ES-I3 (cell line): ENCODE data around the gene ESRRG.

ENCODE experiments used
- H3K36me3 ChIP-seq: 2 replicates; pipeline ENCODE4 v1.6.1; 2013; ENCODE audit warnings: mild to moderate bottlenecking, low read length, control low read depth, moderate library complexity; ENCODE audit not compliant: insufficient read depth
- H3K4me1 ChIP-seq: 2 replicates; pipeline ENCODE4 v1.6.1; 2013; ENCODE audit warnings: mild to moderate bottlenecking, control low read depth, low read length; ENCODE audit not compliant: insufficient read depth
- H3K9ac ChIP-seq: 2 replicates; pipeline ENCODE4 v1.6.1; 2013; ENCODE audit warnings: low read depth, mild to moderate bottlenecking, low read length, moderate library complexity
- H3K9me3 ChIP-seq: 2 replicates; pipeline ENCODE4 v1.6.1; 2013; ENCODE audit warnings: mild to moderate bottlenecking, low read length, moderate library complexity; ENCODE audit not compliant: control insufficient read depth, insufficient read depth

Gene ESRRG

DNA sequence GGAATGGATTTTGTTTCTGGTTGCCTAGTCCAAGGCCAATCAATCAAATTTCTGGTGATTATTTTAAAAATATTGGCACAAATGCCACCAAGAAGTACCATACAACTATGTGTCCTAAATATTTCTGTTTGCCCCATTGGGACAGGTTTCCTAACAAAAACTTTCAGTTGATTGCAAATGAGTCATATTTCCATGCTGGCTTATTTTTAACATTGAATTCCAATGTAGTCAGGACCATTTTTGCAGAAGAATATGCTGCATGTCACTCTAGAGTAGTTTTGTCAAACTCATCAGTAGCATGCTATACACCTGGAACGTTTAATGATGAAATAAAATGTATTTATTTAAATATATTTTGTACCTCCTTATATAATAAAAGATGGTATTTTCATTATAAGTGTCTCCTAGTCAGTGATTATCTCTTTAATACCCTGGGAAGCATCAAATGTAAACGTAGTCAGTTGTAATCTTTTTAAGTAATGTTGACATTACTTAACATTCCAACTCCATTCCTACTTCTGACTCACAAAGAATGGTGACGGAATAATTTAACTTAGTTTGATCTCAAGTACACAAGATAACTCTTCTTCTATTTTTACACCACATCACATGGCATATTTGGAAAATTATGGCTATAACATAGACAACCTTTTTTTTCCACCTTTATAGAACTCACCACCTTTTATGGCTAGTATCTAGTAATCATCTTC lies 261.0 kb downstream of the ESRRG start:
- no peaks in the 10 kb centered on the region for H3K36me3 ChIP-seq
- no peaks in the 10 kb centered on the region for H3K4me1 ChIP-seq
- H3K9me3 ChIP-seq, result no peaks in the 10 kb centered on the region
- no peak overlapping the region for H3K9ac ChIP-seq

DNA sequence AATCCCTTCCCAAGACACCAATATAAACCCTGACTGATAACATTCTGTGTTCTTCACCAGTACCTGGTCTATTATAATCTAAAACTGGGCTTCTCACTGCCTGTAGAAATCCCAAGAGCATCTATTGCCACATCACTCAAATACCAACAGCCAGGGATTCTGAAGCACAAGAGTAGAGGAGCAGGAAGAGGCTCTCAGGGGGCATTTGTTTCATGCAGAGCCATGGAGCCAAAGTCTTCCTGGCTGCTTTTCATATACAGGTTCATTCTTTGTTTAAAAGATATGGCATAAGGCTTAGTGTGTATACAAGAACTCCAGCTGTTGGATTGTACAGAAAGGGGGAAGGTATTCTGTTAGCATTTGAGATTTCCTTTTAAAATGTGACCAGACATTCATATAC lies 261.8 kb downstream of the ESRRG start:
- Histone ChIP-seq H3K9ac (no peak overlapping the region), H3K9me3 (no peaks in the 10 kb centered on the region), H3K4me1 (no peaks in the 10 kb centered on the region), H3K36me3 (no peaks in the 10 kb centered on the region)

DNA sequence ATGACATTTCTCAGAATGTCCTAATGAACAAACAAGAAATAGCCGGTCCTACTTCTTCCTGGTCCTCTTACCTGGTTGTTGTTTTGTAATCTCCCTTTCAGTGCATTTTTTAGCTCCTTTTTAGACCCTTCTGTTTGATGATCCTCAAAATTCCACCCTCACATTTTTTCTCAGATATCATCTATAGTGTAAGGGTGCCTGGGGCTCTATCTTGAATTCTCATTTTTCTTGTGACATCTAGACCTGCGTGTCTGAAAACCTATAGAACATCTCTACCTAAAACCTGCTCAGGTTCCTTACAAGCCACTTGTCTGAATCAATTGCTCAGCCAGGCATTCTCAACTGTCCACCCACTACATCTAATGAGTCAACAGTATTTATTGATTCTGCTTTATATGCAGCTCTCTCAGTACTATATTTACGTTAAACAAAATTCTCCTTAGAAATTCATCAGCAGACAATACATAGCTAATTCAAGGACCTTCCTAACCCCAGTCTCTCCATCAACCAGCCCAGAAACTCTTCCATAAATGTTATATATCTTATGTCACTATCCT lies 263.5 kb downstream of the ESRRG start:
- H3K4me1 ChIP-seq, result no peaks in the 10 kb centered on the region
- no peak overlapping the region for H3K9ac ChIP-seq

DNA sequence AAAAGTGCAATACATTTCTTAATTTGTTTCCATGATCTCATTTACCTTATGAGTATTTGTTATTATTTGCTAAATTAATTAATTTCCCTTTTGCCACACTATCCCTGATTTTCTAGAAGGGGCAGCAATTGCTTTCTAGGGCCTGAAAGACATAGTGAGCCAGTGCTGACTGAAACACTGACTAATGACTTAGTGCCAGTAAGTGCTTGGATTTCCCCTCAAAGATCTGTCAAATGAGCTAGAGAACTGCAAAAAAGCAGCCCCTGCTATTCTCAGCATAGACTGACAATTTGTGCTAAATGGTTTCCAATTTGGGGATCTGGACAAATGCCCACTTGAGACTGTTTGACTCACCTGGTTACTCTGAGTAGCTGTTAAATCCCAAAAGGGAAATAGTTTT lies 264.4 kb downstream of the ESRRG start:
- Histone ChIP-seq H3K9me3 (no peaks in the 10 kb centered on the region), H3K9ac (no peak overlapping the region), H3K36me3 (no peaks in the 10 kb centered on the region), H3K4me1 (no peaks in the 10 kb centered on the region)

More for the DNA sequence above, 263.5 kb downstream of the ESRRG start:
- Histone ChIP-seq H3K36me3 (no peaks in the 10 kb centered on the region), H3K9me3 (no peaks in the 10 kb centered on the region)

DNA sequence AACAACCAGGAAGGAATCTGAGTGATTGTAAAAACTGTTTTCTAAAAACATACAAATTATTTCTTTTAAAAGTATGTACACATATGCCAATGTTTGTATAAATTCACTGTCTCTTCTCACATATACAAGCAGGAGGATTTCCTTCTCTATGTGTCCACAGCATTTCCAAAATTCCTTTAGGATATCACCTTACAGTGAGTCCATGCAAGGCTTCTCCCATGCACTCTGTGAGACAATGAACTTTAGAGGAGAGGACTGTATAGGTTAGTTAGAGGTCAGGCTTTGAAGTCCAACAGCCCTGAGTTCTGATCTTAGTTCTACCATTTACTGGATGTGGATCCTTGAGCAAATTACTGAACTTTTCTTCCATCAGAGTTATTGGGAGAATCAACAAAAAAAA lies 265.9 kb downstream of the ESRRG start:
- no peak overlapping the region for H3K9ac ChIP-seq
- no peaks in the 10 kb centered on the region for H3K9me3 ChIP-seq
- no peaks in the 10 kb centered on the region for H3K4me1 ChIP-seq
- no peaks in the 10 kb centered on the region for H3K36me3 ChIP-seq

DNA sequence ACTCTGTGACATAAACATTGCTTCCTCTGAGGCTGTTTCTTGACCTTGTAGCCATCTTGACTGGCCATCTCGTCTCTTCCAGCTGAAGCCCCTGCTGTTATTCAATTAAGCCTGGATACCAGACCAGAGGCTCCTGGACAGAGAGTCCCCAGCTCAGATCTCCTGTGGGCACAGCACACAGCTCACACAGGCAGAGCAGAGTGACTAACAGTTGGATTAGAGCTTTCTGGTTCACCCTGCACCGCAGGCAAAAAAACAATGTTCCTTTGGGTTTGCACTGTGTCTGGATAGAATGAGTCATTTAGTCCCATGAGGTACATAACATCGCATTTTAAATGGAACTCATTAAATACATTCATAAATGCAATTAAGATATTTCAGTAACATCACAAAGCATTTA lies 266.5 kb downstream of the ESRRG start:
- no peak overlapping the region for H3K9ac ChIP-seq
- H3K4me1 ChIP-seq, result no peaks in the 10 kb centered on the region
- H3K9me3 ChIP-seq, result no peaks in the 10 kb centered on the region
- no peaks in the 10 kb centered on the region for H3K36me3 ChIP-seq

DNA sequence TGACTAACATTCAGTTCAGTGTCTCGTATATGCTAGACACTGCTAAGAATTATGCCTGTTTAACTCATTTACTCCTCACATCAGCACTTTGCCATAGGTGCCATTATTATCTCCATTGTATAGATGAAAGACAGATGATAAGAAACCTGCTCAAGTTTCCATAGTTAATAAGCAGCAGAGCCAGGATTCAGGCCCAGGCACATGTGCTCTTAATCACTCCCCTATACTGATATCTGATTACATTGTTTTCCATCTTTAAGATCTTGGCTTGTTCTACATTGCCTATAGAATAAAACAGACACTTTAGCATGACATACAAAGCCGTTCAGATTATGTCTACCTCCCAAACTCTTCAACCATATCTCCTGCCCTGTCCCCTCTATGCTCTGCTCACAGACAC lies 269.5 kb downstream of the ESRRG start:
- no peaks in the 10 kb centered on the region for H3K9me3 ChIP-seq
- no peak overlapping the region for H3K9ac ChIP-seq
- no peaks in the 10 kb centered on the region for H3K36me3 ChIP-seq
- no peaks in the 10 kb centered on the region for H3K4me1 ChIP-seq
